CD14-positive monocyte (primary cell): ENCODE measurements around the gene NFKBIA. TPM values are rescaled to one million over a fixed set of nuclear protein-coding genes. Genes with fewer than 3 reads are reported as not detected.

ENCODE experiments used
- DNase-seq, 3 donors: peaks; one replicate each; pipeline ENCODE4 v3.0.0-alpha.2; 2011 to 2022
- H2AFZ ChIP-seq: 2 replicates; pipeline ENCODE4 v1.6.0; 2012; ENCODE audit warnings: mild to moderate bottlenecking, low read depth, low read length, inconsistent platforms; ENCODE audit not compliant: insufficient read depth, poor library complexity, severe bottlenecking
- H3K27ac ChIP-seq, 2 donors: 1 replicate in 1 of 2; 2 replicates in 1 of 2; pipeline ENCODE4 v1.5.1; 2012 to 2013; ENCODE audit warnings: low read length in 2 of 2, control low read depth in 1 of 2, inconsistent platforms in 1 of 2, low read depth in 1 of 2, mild to moderate bottlenecking in 1 of 2
- H3K27me3 ChIP-seq, 2 donors: one replicate each; pipeline versions ENCODE4 v1.6.0 to v1.6.1; 2011 to 2013; ENCODE audit warnings: low read length in 2 of 2; ENCODE audit not compliant: control insufficient read depth in 2 of 2, insufficient read depth in 2 of 2
- H3K36me3 ChIP-seq, 2 donors: replicated peaks in 1 of 2; 1 replicate in 1 of 2; 2 replicates in 1 of 2; pipeline versions ENCODE4 v1.5.1 to v1.6.1; 2012 to 2013; ENCODE audit warnings: low read length in 2 of 2, control low read depth in 1 of 2, inconsistent platforms in 1 of 2, mild to moderate bottlenecking in 1 of 2; ENCODE audit not compliant: insufficient read depth in 2 of 2, control insufficient read depth in 1 of 2
- H3K4me1 ChIP-seq, 2 donors: 1 replicate in 1 of 2; 2 replicates in 1 of 2; pipeline versions ENCODE4 v1.5.1 to v1.6.1; 2012 to 2013; ENCODE audit warnings: low read length in 2 of 2, control low read depth in 1 of 2, inconsistent platforms in 1 of 2, mild to moderate bottlenecking in 1 of 2, moderate library complexity in 1 of 2; ENCODE audit not compliant: insufficient read depth in 2 of 2, control insufficient read depth in 1 of 2
- H3K4me2 ChIP-seq: replicated peaks from 2 replicates; pipeline ENCODE3; 2012; ENCODE audit warnings: low read length, moderate library complexity, mild to moderate bottlenecking; ENCODE audit not compliant: poor library complexity, severe bottlenecking; ENCODE audit errors: extremely low read depth
- H3K4me3 ChIP-seq, 3 experiments: fragments of 200-600 bp in 1 of 3; sonication (generic) in 1 of 3; replicated peaks in 1 of 3; 1 replicate in 2 of 3; 2 replicates in 1 of 3; pipeline ENCODE4 v1.5.1; 2011 to 2013; ENCODE audit warnings: low read length in 3 of 3, mild to moderate bottlenecking in 3 of 3, control low read depth in 2 of 3, low read depth in 2 of 3, inconsistent platforms in 1 of 3, moderate library complexity in 1 of 3
- H3K79me2 ChIP-seq: 2 replicates; pipeline ENCODE4 v1.6.0; 2012; ENCODE audit warnings: mild to moderate bottlenecking, control low read depth, inconsistent platforms, low read length, moderate library complexity; ENCODE audit not compliant: insufficient read depth
- H3K9ac ChIP-seq: 2 replicates; pipeline ENCODE4 v1.6.0; 2017; ENCODE audit warnings: low read length, mild to moderate bottlenecking; ENCODE audit not compliant: insufficient read depth, poor library complexity, severe bottlenecking
- H3K9me3 ChIP-seq, 2 donors: replicated peaks in 1 of 2; 1 replicate in 1 of 2; 2 replicates in 1 of 2; pipeline versions ENCODE4 v1.5.1 to v1.6.1; 2012 to 2013; ENCODE audit warnings: low read length in 2 of 2, control low read depth in 1 of 2; ENCODE audit not compliant: control insufficient read depth in 1 of 2, insufficient read depth in 1 of 2
- H4K20me1 ChIP-seq: 2 replicates; pipeline ENCODE4 v1.6.0; 2012; ENCODE audit warnings: mild to moderate bottlenecking, low read length, control low read depth, moderate library complexity; ENCODE audit not compliant: insufficient read depth
- H3K27ac Mint-ChIP-seq, 7 donors: one replicate each; pipeline ENCODE4 v1.8.0; 2020; ENCODE audit warnings: mild to moderate bottlenecking in 7 of 7, mixed read lengths in 7 of 7, moderate library complexity in 6 of 7, inconsistent platforms in 2 of 7
- H3K27me3 Mint-ChIP-seq, 3 donors: one replicate each; pipeline ENCODE4 v1.8.0; 2021 to 2022; ENCODE audit warnings: low read depth in 3 of 3, mild to moderate bottlenecking in 3 of 3, mixed read lengths in 3 of 3, moderate library complexity in 3 of 3, inconsistent platforms in 1 of 3
- H3K36me3 Mint-ChIP-seq, 2 donors: one replicate each; pipeline ENCODE4 v1.8.0; 2020; ENCODE audit warnings: mixed read lengths in 2 of 2, inconsistent platforms in 1 of 2, mild to moderate bottlenecking in 1 of 2
- H3K4me1 Mint-ChIP-seq: one replicate; pipeline ENCODE4 v1.8.0; 2020; ENCODE audit warnings: mild to moderate bottlenecking, mixed read lengths
- H3K4me3 Mint-ChIP-seq, 2 donors: one replicate each; pipeline ENCODE4 v1.8.0; 2020; ENCODE audit warnings: mild to moderate bottlenecking in 2 of 2, mixed read lengths in 2 of 2, moderate library complexity in 1 of 2
- H3K9me3 Mint-ChIP-seq, 7 donors: one replicate each; pipeline ENCODE4 v1.8.0; 2020 to 2022; ENCODE audit warnings: mixed read lengths in 7 of 7, mild to moderate bottlenecking in 6 of 7, moderate library complexity in 6 of 7, inconsistent platforms in 2 of 7
- CTCF ChIP-seq: fragments of 200-600 bp; IDR thresholded peaks from one replicate; pipeline ENCODE4 v1.8.0; 2022; ENCODE audit warnings: antibody characterized with exemption, mild to moderate bottlenecking
- WGBS: methylation state at CpG from one replicate; pipeline ENCODE4 v1.1.5; 2013; ENCODE audit warnings: missing lambda C conversion rate; ENCODE audit not compliant: insufficient coverage; 5-methylcytosine and 5-hydroxymethylcytosine counted together
- intact Hi-C, 2 donors: fragments of 100-400 bp; cut with micrococcal nuclease; formaldehyde crosslinking; loops; one replicate each; pipeline versions ENCODE4 v1.15.0 to v1.15.1; 2023
- polyA plus RNA-seq, 3 donors: library from polyadenylated mRNA; depleted of rRNA in 1 of 3; unstranded in 2 of 3; stranded (reverse) in 1 of 3; fragments of 300-500 nt in 2 of 3; fragments of >200 nt in 1 of 3; fragmentation: Illumina TruSeq in 2 of 3; gene quantifications; 1 replicate in 2 of 3; 2 replicates in 1 of 3; pipeline ENCODE4 v1.2.3, GENCODE V29; 2012 to 2021

NFKBIA gene
- polyA plus RNA-seq, 3 donors: 868 to 4,739 (median 935) TPM

GRCh38 chr14:35393826-35394225 lies 10.7 kb downstream of the NFKBIA start:
- H3K27ac Mint-ChIP-seq: no peak overlapping the region
- peaks cover 6% of the 10 kb centered on the region for H4K20me1 ChIP-seq
- H3K9me3 Mint-ChIP-seq: peaks cover 0 to 1% (median 0%) of the 10 kb centered on the region in 7 donors
- H3K9me3 ChIP-seq: no peaks in the 10 kb centered on the region
- H3K36me3 ChIP-seq: no peaks in the 10 kb centered on the region
- H3K4me3 Mint-ChIP-seq: no peak overlapping the region
- H2AFZ ChIP-seq: no peak overlapping the region
- H3K36me3 Mint-ChIP-seq: peaks cover 6% of the 10 kb centered on the region in 2 donors
- H3K4me3 ChIP-seq: no peak overlapping the region
- peaks cover 22 to 30% of the 10 kb centered on the region in 2 donors for H3K4me1 ChIP-seq
- H3K4me2 ChIP-seq: no peak overlapping the region
- peak in 1 of 3 donors; percentile 41 for DNase-seq
- no peak overlapping the region for H3K9ac ChIP-seq
- WGBS: 100% methylated on average over 2 of the region's 2 CpGs
- H3K4me1 Mint-ChIP-seq: peaks cover 29% of the 10 kb centered on the region
- intact Hi-C loops: no loop called here
- no peaks in the 10 kb centered on the region for H3K27me3 ChIP-seq
- H3K27ac ChIP-seq: no peak overlapping the region
- H3K27me3 Mint-ChIP-seq: peaks cover 0 to 5% (median 1%) of the 10 kb centered on the region in 3 donors
- TF ChIP-seq CTCF: no peak
- no peaks in the 10 kb centered on the region for H3K79me2 ChIP-seq

GRCh38 chr14:35392103-35392502 lies 12.4 kb downstream of the NFKBIA start:
- H3K4me3 Mint-ChIP-seq: no peak overlapping the region
- Histone ChIP-seq H3K4me2 (no peak overlapping the region), H3K9ac (no peak overlapping the region), H3K9me3 (no peaks in the 10 kb centered on the region), H3K27ac (no peak overlapping the region), H3K27me3 (no peaks in the 10 kb centered on the region), H2AFZ (no peak overlapping the region), H3K79me2 (no peaks in the 10 kb centered on the region), H3K4me1 (peaks cover 11 to 13% of the 10 kb centered on the region in 2 donors), H3K36me3 (no peaks in the 10 kb centered on the region), H3K4me3 (no peak overlapping the region), H4K20me1 (no peaks in the 10 kb centered on the region)
- intact Hi-C loops: no loop called here
- no peak for TF ChIP-seq CTCF
- no peaks in the 10 kb centered on the region for H3K36me3 Mint-ChIP-seq
- H3K27ac Mint-ChIP-seq: peak overlapping the region in 1 of 7 donors; percentile 28
- WGBS: 100% methylated on average over 1 of the region's 1 CpG
- peaks cover 14% of the 10 kb centered on the region for H3K4me1 Mint-ChIP-seq
- peaks cover 0 to 1% (median 0%) of the 10 kb centered on the region in 7 donors for H3K9me3 Mint-ChIP-seq
- H3K27me3 Mint-ChIP-seq: peaks cover 0 to 5% (median 1%) of the 10 kb centered on the region in 3 donors
- DNase-seq: peak in 1 of 3 donors; percentile 52
